Peyer's patch (tissue), 4 donors: ENCODE measurements around the gene PLEKHA3.

Experiments used
- POLR2A ChIP-seq, 2 donors: fragments of 450-650 bp; IDR thresholded peaks; one replicate each; pipeline ENCODE4 v1.5.1; 2017; ENCODE audit warnings: antibody characterized with exemption in 2 of 2, mild to moderate bottlenecking in 2 of 2, moderate library complexity in 2 of 2
- TF ChIP-seq, protein P1 (sequence below), 6 experiments: fragments of 450-650 bp in 4 of 6; fragments of 200-600 bp in 2 of 6; sonication (generic) in 1 of 6; IDR thresholded peaks; one replicate each; pipeline ENCODE4 v1.5.1; 2017 to 2019; ENCODE audit warnings: antibody characterized with exemption in 6 of 6, mild to moderate bottlenecking in 3 of 6, moderate library complexity in 1 of 6

DNA sequence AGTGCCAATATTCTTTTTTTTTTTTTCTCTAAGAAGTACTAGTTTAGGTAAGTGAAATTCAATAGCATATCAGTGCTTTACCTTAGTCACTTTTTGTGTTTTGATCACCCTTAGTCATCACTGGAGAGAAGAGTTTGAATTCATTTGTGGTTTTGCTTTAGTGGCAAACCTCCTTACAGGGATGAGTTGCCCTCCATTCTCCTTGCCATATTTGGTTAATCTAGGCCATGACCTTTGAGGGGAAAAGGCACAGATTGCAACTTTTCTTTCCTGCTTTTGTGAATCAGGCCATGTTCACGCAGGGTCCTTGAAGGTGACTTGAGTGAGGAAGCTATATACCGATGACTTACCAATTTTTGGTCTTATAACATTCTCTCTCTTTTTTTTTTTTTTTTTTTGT lies 34.4 kb downstream of the PLEKHA3 start:
- TF ChIP-seq POLR2A (IDR thresholded peaks at IDR 0.05): no peak
- TF ChIP-seq, protein P1, sequence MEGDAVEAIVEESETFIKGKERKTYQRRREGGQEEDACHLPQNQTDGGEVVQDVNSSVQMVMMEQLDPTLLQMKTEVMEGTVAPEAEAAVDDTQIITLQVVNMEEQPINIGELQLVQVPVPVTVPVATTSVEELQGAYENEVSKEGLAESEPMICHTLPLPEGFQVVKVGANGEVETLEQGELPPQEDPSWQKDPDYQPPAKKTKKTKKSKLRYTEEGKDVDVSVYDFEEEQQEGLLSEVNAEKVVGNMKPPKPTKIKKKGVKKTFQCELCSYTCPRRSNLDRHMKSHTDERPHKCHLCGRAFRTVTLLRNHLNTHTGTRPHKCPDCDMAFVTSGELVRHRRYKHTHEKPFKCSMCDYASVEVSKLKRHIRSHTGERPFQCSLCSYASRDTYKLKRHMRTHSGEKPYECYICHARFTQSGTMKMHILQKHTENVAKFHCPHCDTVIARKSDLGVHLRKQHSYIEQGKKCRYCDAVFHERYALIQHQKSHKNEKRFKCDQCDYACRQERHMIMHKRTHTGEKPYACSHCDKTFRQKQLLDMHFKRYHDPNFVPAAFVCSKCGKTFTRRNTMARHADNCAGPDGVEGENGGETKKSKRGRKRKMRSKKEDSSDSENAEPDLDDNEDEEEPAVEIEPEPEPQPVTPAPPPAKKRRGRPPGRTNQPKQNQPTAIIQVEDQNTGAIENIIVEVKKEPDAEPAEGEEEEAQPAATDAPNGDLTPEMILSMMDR (IDR thresholded peaks at IDR 0.05): no peak
